GM12864 (cell line): ENCODE data around the gene USP10.

Experiments
- DNase-seq: peaks from one replicate; pipeline ENCODE4 v3.0.0-alpha.2; 2011; ENCODE audit warnings: low read depth
- H3K4me3 ChIP-seq: 2 replicates; pipeline ENCODE4 v1.5.1; 2011; ENCODE audit warnings: mild to moderate bottlenecking, low read depth, low read length, control low read depth
- TF ChIP-seq, protein P1 (sequence below): IDR thresholded peaks from 2 replicates; pipeline ENCODE4 v1.5.1; 2011; ENCODE audit warnings: low read depth, mild to moderate bottlenecking, moderate library complexity, low read length, control low read depth, inconsistent platforms; ENCODE audit errors: missing control alignments

USP10 gene

DNA sequence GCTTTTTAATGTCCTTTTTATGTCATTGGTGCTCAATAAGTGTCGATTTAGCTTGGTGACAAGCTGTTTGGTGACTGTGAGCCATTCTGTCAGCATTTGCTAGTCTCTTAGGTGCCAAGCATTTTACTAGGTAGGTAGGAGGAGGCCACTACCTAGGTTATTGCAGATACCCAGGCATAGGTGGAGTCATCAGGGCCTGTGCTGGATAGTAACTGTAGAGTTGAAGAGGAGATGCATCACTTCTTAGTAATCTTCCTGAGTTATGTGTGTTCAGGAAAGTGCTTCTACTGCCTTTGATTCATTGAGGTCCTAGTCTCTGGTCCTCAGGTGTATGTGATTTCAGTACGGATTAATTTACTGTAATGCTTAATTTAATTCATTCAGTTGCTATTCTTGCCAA lies 17.7 kb downstream of the USP10 start:
- no peak for DNase-seq
- TF ChIP-seq, protein P1, sequence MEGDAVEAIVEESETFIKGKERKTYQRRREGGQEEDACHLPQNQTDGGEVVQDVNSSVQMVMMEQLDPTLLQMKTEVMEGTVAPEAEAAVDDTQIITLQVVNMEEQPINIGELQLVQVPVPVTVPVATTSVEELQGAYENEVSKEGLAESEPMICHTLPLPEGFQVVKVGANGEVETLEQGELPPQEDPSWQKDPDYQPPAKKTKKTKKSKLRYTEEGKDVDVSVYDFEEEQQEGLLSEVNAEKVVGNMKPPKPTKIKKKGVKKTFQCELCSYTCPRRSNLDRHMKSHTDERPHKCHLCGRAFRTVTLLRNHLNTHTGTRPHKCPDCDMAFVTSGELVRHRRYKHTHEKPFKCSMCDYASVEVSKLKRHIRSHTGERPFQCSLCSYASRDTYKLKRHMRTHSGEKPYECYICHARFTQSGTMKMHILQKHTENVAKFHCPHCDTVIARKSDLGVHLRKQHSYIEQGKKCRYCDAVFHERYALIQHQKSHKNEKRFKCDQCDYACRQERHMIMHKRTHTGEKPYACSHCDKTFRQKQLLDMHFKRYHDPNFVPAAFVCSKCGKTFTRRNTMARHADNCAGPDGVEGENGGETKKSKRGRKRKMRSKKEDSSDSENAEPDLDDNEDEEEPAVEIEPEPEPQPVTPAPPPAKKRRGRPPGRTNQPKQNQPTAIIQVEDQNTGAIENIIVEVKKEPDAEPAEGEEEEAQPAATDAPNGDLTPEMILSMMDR, result no peak
- no peak overlapping the region for H3K4me3 ChIP-seq

- no peak overlapping the region for H3K4me3 ChIP-seq
- DNase-seq, result no peak
- TF ChIP-seq, protein P1, result no peak
Observed at GRCh38 chr16:84720177-84720579, 20.4 kb downstream of the USP10 start.

DNA sequence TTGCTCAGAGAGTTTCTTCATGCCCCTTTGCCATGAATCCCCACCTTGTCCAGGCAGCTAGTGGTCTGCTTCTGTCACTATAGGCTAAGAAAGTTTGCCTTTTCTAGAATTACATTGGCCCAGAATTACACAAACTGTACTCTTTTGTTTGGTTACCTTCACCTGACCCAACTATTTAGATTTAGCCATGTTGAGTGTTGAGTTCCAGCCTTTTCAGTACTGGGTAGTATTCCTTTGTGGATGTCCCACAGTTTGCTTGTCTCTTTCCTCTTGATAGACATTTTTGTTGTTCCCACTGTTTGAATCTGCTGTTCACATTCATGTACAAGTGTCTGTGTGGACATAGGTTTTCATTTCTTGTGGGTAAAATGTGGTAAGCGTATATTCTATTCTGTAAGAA lies 22.3 kb downstream of the USP10 start:
- no peak overlapping the region for H3K4me3 ChIP-seq
- TF ChIP-seq, protein P1, result no peak
- DNase-seq, result no peak

- TF ChIP-seq, protein P1, result no peak
- no peak for DNase-seq
- H3K4me3 ChIP-seq, result no peak overlapping the region
Observed at GRCh38 chr16:84723906-84724305, 24.1 kb downstream of the USP10 start.

- H3K4me3 ChIP-seq, result no peak overlapping the region; the same call in 1 of the 2 replicates
Observed at GRCh38 chr16:84724606-84725309, 25.0 kb downstream of the USP10 start.

DNA sequence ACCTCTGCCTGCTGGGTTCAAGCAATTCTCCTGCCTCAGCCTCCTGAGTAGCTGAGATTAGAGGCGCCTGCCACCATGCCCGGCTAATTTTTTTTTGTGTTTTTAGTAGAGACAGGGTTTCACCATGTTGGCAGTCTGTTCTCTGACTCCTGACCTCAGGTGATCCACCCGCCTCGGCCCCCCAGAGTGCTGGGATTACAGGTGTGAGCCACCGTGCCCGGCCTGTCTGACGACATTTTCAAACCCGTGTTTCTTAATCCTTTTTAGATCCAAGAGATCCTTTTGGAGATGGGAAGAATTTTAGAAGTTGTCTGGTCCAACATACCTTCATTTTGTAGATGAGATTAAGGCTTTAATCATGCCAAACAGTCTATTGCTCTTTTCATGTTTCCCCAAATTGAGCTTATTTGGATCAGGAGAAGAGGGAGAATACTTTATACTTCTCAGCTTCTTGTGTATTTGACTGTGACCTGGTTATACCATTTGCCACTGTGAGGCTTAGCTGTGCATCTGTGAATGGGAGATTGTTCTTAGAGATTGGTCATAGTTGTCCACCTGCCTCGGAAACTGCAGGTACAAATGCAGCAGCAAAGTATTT lies 25.8 kb downstream of the USP10 start:
- no peak for DNase-seq
- TF ChIP-seq, protein P1, result no peak
- H3K4me3 ChIP-seq, result no peak overlapping the region; the same call in 1 of the 2 replicates

More at GRCh38 chr16:84724606-84725309, 25.0 kb downstream of the USP10 start:
- DNase-seq, result no peak
- TF ChIP-seq, protein P1, result no peak
